NT2/D1 (cell line): ENCODE measurements around the gene ENKD1.

Experiments
- SUZ12 ChIP-seq: IDR thresholded peaks from 2 replicates; pipeline ENCODE4 v1.6.1; 2011; ENCODE audit not compliant: insufficient read length, insufficient read depth; ENCODE audit errors: extremely low read depth
- YY1 ChIP-seq: IDR thresholded peaks from 2 replicates; pipeline ENCODE4 v1.6.1; 2011; ENCODE audit not compliant: insufficient read length, insufficient read depth

GRCh38 chr16:67656344-67657016 is 10.1 kb downstream of the ENKD1 start:
- no peak for TF ChIP-seq YY1
- TF ChIP-seq SUZ12 = no peak
